ENCODE measurements around the gene FKBP15. TPM values are rescaled to one million over a fixed set of nuclear protein-coding genes. Genes with fewer than 3 reads are reported as not detected.

Gene FKBP15
- total RNA-seq, 1 donor from 2014 or later, result 26.4 TPM

DNA sequence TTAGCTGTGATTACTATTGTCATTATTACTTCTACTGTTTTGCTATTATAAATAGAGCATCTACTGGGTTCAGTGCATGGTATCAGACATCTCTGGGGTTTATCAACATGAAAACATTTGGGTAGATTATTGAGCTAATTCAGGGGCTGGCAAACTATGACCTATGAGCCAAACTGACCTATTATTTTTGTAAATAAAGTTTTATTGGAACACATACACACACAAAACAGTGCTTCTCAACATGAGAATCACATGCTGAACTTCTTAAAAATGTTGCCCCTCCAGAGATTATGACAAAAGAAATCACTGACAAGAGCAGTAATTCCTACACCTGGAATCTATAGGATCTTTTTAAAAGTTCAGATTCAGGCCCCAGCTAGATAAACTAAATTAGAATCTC, 39.9 kb downstream of the FKBP15 start:
- no peak for FAIRE-seq

DNA sequence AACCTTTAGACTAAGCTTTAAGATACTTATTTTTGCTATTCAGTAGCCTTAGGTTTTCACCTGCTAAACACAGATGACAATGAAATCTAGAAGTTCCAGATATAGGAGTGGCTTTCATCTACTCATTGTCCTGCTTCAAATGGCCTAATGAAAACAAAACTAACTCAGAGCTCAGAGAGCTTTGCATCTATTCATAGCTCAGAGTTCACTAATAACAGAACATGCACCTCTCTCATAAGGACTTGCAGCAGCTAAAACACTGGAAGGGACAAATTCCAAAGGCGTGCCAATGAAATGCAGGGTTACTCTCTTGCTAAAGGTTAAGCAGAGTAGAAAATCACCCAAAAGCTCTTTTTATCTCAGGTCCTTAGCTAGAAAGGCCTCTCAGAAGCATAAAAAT, 41.2 kb downstream of the FKBP15 start:
- no peak for TF ChIP-seq EZH2 (IDR thresholded peaks at IDR 0.05; ENCODE audit: insufficient read depth, low read length)
- TF ChIP-seq, protein P1, sequence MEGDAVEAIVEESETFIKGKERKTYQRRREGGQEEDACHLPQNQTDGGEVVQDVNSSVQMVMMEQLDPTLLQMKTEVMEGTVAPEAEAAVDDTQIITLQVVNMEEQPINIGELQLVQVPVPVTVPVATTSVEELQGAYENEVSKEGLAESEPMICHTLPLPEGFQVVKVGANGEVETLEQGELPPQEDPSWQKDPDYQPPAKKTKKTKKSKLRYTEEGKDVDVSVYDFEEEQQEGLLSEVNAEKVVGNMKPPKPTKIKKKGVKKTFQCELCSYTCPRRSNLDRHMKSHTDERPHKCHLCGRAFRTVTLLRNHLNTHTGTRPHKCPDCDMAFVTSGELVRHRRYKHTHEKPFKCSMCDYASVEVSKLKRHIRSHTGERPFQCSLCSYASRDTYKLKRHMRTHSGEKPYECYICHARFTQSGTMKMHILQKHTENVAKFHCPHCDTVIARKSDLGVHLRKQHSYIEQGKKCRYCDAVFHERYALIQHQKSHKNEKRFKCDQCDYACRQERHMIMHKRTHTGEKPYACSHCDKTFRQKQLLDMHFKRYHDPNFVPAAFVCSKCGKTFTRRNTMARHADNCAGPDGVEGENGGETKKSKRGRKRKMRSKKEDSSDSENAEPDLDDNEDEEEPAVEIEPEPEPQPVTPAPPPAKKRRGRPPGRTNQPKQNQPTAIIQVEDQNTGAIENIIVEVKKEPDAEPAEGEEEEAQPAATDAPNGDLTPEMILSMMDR (IDR thresholded peaks at IDR 0.05; ENCODE audit: insufficient read depth, low read depth, low read length), result no peak
- Histone ChIP-seq H3K27ac (ENCODE audit: low read depth, low read length) (no peak overlapping the region), H2AFZ (ENCODE audit: low read depth, low read length) (no peak overlapping the region), H3K9ac (ENCODE audit: low read length) (no peak overlapping the region), H3K36me3 (ENCODE audit: insufficient read depth, low read length) (peaks cover 53% of the 10 kb centered on the region), H3K79me2 (ENCODE audit: insufficient read depth, low read length) (no peaks in the 10 kb centered on the region), H3K4me3 (ENCODE audit: insufficient read depth, low read depth, low read length) (no peak overlapping the region), H3K27me3 (ENCODE audit: insufficient read depth, low read length) (no peaks in the 10 kb centered on the region), H3K4me2 (ENCODE audit: low read length) (no peak overlapping the region), H3K9me3 (ENCODE audit: insufficient read depth, low read depth, low read length) (no peaks in the 10 kb centered on the region), H3K4me1 (ENCODE audit: insufficient read depth, low read length) (peaks cover 11% of the 10 kb centered on the region), H4K20me1 (ENCODE audit: insufficient read depth, low read length) (no peaks in the 10 kb centered on the region)
- FAIRE-seq (no peak), DNase-seq (ENCODE audit: low read depth) (no peak)
- H3K27me3 Mint-ChIP-seq (ENCODE audit: low read depth, unreplicated experiment), result no peaks in the 10 kb centered on the region
- no peaks in the 10 kb centered on the region for H3K9me3 Mint-ChIP-seq (ENCODE audit: unreplicated experiment)
- no peak overlapping the region for H3K4me3 Mint-ChIP-seq (ENCODE audit: unreplicated experiment)
- no peak overlapping the region for H3K27ac Mint-ChIP-seq (ENCODE audit: unreplicated experiment)
- H3K4me1 Mint-ChIP-seq (ENCODE audit: low read depth, unreplicated experiment), result peaks cover 8% of the 10 kb centered on the region
- H3K36me3 Mint-ChIP-seq (ENCODE audit: low read depth, unreplicated experiment), result peaks cover 18% of the 10 kb centered on the region

More for the DNA sequence above, 39.9 kb downstream of the FKBP15 start:
- no peaks in the 10 kb centered on the region for H3K9me3 ChIP-seq (ENCODE audit: insufficient read depth, low read depth, low read length)
- H2AFZ ChIP-seq (ENCODE audit: low read depth, low read length), result no peak overlapping the region
- H3K9me3 Mint-ChIP-seq (ENCODE audit: unreplicated experiment), result no peaks in the 10 kb centered on the region
- H3K4me1 ChIP-seq (ENCODE audit: insufficient read depth, low read length), result peaks cover 11% of the 10 kb centered on the region
- H3K4me3 Mint-ChIP-seq (ENCODE audit: unreplicated experiment), result no peak overlapping the region
- no peak overlapping the region for H3K27ac ChIP-seq (ENCODE audit: low read depth, low read length)
- H3K9ac ChIP-seq (ENCODE audit: low read length), result no peak overlapping the region
- no peak overlapping the region for H3K4me3 ChIP-seq (ENCODE audit: insufficient read depth, low read depth, low read length)
- no peak for TF ChIP-seq EZH2 (IDR thresholded peaks at IDR 0.05; ENCODE audit: insufficient read depth, low read length)
- TF ChIP-seq, protein P1 (IDR thresholded peaks at IDR 0.05; ENCODE audit: insufficient read depth, low read depth, low read length), result no peak
- DNase-seq (ENCODE audit: low read depth), result no peak
- H3K27me3 ChIP-seq (ENCODE audit: insufficient read depth, low read length), result no peaks in the 10 kb centered on the region
- H3K36me3 Mint-ChIP-seq (ENCODE audit: low read depth, unreplicated experiment), result peaks cover 20% of the 10 kb centered on the region
- H3K27me3 Mint-ChIP-seq (ENCODE audit: low read depth, unreplicated experiment), result no peaks in the 10 kb centered on the region
- peaks cover 60% of the 10 kb centered on the region for H3K36me3 ChIP-seq (ENCODE audit: insufficient read depth, low read length)
- no peaks in the 10 kb centered on the region for H3K79me2 ChIP-seq (ENCODE audit: insufficient read depth, low read length)
- H3K4me1 Mint-ChIP-seq (ENCODE audit: low read depth, unreplicated experiment), result peaks cover 8% of the 10 kb centered on the region
- no peaks in the 10 kb centered on the region for H4K20me1 ChIP-seq (ENCODE audit: insufficient read depth, low read length)
- no peak overlapping the region for H3K4me2 ChIP-seq (ENCODE audit: low read length)
- H3K27ac Mint-ChIP-seq (ENCODE audit: unreplicated experiment), result no peak overlapping the region

DNA sequence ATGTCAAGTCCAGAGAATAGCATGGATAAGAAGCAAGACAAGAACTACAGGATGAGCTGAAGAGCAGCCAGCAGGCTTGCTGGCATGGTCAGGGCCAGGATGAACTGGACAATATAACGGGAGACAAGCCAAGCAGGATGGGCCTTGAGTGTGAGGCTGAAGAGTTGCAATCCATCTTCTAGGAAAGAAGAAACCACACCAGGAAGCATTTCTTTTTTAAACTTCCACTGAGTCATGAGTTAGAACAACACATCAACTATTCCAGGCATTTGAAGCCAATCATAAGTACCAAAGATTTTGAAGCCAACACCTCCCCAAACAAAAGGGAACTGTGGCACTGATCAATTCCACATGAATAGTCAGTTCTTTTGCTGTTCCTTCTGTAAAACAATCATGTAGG, 43.0 kb downstream of the FKBP15 start:
- Histone ChIP-seq H3K79me2 (ENCODE audit: insufficient read depth, low read length) (no peaks in the 10 kb centered on the region), H3K4me1 (ENCODE audit: insufficient read depth, low read length) (peaks cover 11% of the 10 kb centered on the region), H3K9me3 (ENCODE audit: insufficient read depth, low read depth, low read length) (no peaks in the 10 kb centered on the region), H4K20me1 (ENCODE audit: insufficient read depth, low read length) (no peaks in the 10 kb centered on the region), H3K27ac (ENCODE audit: low read depth, low read length) (no peak overlapping the region), H3K9ac (ENCODE audit: low read length) (no peak overlapping the region), H3K36me3 (ENCODE audit: insufficient read depth, low read length) (peaks cover 48% of the 10 kb centered on the region), H3K4me3 (ENCODE audit: insufficient read depth, low read depth, low read length) (no peak overlapping the region), H3K27me3 (ENCODE audit: insufficient read depth, low read length) (no peaks in the 10 kb centered on the region), H3K4me2 (ENCODE audit: low read length) (peak overlapping the region; percentile 51), H2AFZ (ENCODE audit: low read depth, low read length) (no peak overlapping the region)
- Mint-ChIP-seq H3K27me3 (ENCODE audit: low read depth, unreplicated experiment) (no peaks in the 10 kb centered on the region), H3K27ac (ENCODE audit: unreplicated experiment) (no peak overlapping the region), H3K4me3 (ENCODE audit: unreplicated experiment) (no peak overlapping the region), H3K4me1 (ENCODE audit: low read depth, unreplicated experiment) (peaks cover 8% of the 10 kb centered on the region), H3K9me3 (ENCODE audit: unreplicated experiment) (no peaks in the 10 kb centered on the region), H3K36me3 (ENCODE audit: low read depth, unreplicated experiment) (peaks cover 18% of the 10 kb centered on the region)
- FAIRE-seq, result peak; percentile 96
- TF ChIP-seq, protein P1 (IDR thresholded peaks at IDR 0.05; ENCODE audit: insufficient read depth, low read depth, low read length), result no peak
- TF ChIP-seq EZH2 (IDR thresholded peaks at IDR 0.05; ENCODE audit: insufficient read depth, low read length), result no peak
- peak; percentile 81 for DNase-seq (ENCODE audit: low read depth)

Data from astrocyte (in vitro differentiated cells and primary cell).